Ectodermal cell (in vitro differentiated cells): Measurements from ENCODE around the gene SS18L1.

Experiments used
- H3K27ac ChIP-seq: 2 replicates; pipeline ENCODE4 v1.7.0; 2013; ENCODE audit warnings: mild to moderate bottlenecking, low read depth, low read length; ENCODE audit not compliant: insufficient read depth, poor library complexity, severe bottlenecking
- H3K27me3 ChIP-seq: 2 replicates; pipeline ENCODE4 v1.7.0; 2013; ENCODE audit warnings: mild to moderate bottlenecking, low read length; ENCODE audit not compliant: insufficient read depth, control insufficient read depth, poor library complexity, severe bottlenecking
- H3K36me3 ChIP-seq: one replicate; pipeline ENCODE4 v1.7.0; 2013; ENCODE audit warnings: low read length; ENCODE audit not compliant: control insufficient read depth, insufficient read depth
- H3K4me1 ChIP-seq: one replicate; pipeline ENCODE4 v1.7.0; 2013; ENCODE audit warnings: low read length; ENCODE audit not compliant: control insufficient read depth, insufficient read depth
- H3K4me3 ChIP-seq: 2 replicates; pipeline ENCODE4 v1.7.0; 2013; ENCODE audit warnings: low read depth, low read length, control low read depth; ENCODE audit not compliant: insufficient read depth
- H3K9me3 ChIP-seq: 2 replicates; pipeline ENCODE4 v1.7.0; 2013; ENCODE audit warnings: mild to moderate bottlenecking, low read length, moderate library complexity; ENCODE audit not compliant: control insufficient read depth
- WGBS, 2 experiments: methylation state at CpG; one replicate each; pipeline ENCODE4 v1.1.7; 2013; ENCODE audit warnings: missing lambda C conversion rate in 2 of 2; 5-methylcytosine and 5-hydroxymethylcytosine counted together

SS18L1 gene

GRCh38 chr20:62203378-62204030 is 59.9 kb downstream of the SS18L1 start:
- H3K27ac ChIP-seq: no peak overlapping the region
- no peak overlapping the region for H3K4me3 ChIP-seq
- H3K27me3 ChIP-seq: no peaks in the 10 kb centered on the region
- WGBS, 2 experiments: 89 to 93% methylated on average over 22 of the region's 22 CpGs
- peaks cover 9% of the 10 kb centered on the region for H3K36me3 ChIP-seq
- H3K4me1 ChIP-seq: no peaks in the 10 kb centered on the region
- no peaks in the 10 kb centered on the region for H3K9me3 ChIP-seq

DNA sequence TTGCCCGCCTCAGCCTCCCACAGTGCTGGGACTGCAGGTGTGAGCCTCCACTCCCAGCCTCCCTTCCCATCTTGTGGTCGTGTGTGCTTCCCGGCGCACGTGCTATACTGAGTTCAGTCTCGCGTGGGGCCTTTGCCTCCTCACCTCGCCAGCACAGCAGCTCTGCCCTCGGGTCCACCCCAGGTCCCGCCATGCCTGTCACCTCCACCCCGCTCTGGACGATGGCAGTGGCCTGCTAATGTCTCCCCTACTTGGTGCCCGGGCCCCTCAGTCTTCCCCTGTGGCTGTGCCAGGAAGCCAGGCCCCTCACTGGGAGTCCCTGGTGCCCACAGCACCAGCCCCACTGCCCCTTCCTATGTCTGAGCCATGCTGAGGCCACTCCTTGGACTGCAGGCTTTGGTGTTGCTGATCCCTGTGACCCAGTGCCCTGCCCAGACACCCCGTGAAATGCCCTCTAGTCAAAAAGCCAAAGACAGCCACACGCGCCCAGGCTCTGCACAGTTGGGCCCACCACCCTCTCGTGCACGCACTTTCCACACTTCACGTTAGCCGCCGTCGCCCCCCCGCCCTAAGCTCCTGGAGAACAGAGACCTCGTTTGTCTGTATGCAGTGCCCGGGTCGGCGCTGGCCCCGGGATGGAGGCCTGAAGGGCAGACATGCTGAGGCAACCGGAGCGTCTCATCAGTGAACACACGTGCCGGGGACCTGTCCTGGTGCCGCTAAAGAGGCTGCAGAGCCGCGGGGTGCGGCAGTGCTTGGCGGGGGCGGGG is 62.2 kb downstream of the SS18L1 start:
- 92 to 95% methylated on average over 38 of the region's 38 CpGs for WGBS, 2 experiments
- no peak overlapping the region for H3K27ac ChIP-seq
- H3K9me3 ChIP-seq: no peaks in the 10 kb centered on the region

DNA sequence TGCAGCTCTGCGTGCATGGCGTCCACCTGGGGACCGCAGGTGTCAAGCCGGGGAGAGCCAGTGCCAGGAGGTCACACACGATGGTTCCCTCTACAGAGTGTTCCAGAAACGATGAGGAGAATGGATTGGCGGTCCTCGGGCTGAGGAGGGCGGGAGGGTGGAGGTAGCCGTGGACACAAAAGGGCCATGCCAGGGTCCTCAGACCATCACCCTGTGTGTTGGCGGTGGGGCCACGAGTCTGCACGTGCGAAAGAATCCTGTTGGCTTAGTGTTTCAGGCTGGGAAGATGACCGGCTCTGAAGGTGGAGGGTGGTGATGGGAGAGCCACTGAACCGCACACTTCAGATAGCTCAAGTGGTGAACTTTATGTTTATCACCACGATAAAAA is 62.8 kb downstream of the SS18L1 start:
- no peaks in the 10 kb centered on the region for H3K36me3 ChIP-seq
- no peak overlapping the region for H3K27ac ChIP-seq
- H3K4me1 ChIP-seq: no peaks in the 10 kb centered on the region
- no peaks in the 10 kb centered on the region for H3K9me3 ChIP-seq
- no peaks in the 10 kb centered on the region for H3K27me3 ChIP-seq
- 89 to 90% methylated on average over 17 of the region's 17 CpGs for WGBS, 2 experiments
- H3K4me3 ChIP-seq: no peak overlapping the region

More for the DNA sequence above, 62.2 kb downstream of the SS18L1 start:
- Histone ChIP-seq H3K4me1 (no peaks in the 10 kb centered on the region), H3K4me3 (no peak overlapping the region), H3K36me3 (no peaks in the 10 kb centered on the region), H3K27me3 (no peaks in the 10 kb centered on the region)

DNA sequence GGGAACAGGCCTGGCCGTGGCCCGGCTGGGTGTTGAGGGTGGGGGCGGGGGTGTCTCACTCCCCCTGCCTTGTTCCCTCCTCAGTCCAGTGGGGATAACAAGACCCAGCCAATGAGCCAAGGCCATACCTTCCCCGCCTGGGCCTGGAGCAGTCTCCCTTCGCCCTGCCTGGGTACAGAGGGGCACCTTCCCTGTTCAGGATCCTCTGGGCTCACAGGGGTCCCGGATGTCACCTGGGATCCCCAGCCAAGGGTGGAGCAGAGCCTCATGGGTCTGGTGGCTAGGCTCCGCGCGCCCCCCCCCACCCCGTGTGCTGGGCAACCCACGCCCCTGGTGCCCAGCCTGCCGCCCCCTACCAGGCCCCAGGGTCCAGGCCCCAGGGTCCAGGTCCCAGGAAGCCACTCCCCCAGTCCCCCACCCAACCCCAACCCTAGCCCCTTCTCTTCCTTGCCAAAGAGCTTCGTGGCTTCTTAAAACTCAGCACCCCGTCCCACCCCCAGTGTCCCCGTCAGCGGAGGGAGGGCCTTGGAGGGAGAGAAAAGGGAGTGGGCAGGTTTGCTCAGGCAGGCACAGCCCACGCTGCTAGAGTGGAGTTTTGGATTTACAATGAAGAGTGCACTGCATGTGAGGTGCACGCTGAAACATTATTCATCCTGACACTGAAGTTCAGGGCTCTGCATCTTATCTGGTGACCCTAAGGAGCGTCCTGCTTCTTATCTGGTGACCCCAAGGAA is 64.7 kb downstream of the SS18L1 start:
- H3K27ac ChIP-seq: no peak overlapping the region
- H3K9me3 ChIP-seq: no peaks in the 10 kb centered on the region
- H3K36me3 ChIP-seq: no peaks in the 10 kb centered on the region
- 91 to 95% methylated on average over 17 to 19 of the region's 19 CpGs for WGBS, 2 experiments
- H3K4me1 ChIP-seq: peaks cover 8% of the 10 kb centered on the region
- no peak overlapping the region for H3K4me3 ChIP-seq
- no peaks in the 10 kb centered on the region for H3K27me3 ChIP-seq

DNA sequence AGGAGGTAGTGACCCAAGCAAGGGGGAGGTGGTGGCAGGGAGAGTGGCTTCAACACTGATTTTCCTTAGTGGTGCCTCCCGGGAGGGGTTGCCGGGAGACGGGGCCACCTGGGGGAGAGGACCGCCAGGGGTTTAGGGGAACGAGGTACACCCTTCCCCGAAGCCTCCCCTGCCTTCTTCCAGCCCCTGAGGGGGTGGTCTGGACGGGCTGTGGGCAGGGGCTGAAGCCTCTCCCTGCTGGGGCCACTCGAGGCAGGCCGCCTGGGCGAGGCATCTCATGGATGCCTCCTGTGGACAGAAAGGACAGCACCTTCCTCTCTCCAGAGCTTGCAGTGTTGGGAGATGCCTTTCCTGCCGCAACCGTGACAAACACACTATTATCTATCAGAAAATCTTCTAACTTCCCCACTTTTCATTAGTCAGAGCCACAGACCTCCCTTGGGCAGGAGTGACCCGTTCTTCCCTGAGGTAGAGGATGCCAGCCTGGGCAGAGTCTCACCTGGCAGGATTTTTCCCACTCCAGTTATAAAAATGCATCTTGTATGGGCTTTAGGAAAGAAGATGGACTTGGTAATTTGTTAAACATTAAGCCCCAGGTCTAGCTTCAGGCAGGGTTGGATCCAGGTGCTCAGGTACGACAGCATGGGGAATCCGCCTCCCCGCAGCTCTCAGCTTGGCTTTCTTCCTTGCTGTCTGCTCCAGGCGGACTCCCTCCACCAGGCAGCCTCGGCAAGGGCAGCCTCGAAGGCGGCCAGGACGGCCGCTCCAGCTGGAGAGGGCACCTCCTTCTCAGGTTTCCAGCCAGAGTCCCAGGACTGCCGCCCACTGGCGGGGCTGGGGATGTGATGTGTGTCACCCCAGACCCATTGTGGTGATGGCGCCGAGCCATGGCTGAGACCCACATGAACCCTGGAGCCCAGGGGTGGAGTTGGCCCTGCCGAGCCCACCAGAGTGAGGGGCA is 65.5 kb downstream of the SS18L1 start:
- H3K36me3 ChIP-seq: no peaks in the 10 kb centered on the region
- 63 to 64% methylated on average over 27 of the region's 27 CpGs for WGBS, 2 experiments
- H3K27ac ChIP-seq: no peak overlapping the region
- H3K4me1 ChIP-seq: peaks cover 8% of the 10 kb centered on the region
- H3K4me3 ChIP-seq: no peak overlapping the region
- no peaks in the 10 kb centered on the region for H3K27me3 ChIP-seq
- H3K9me3 ChIP-seq: no peaks in the 10 kb centered on the region

- WGBS, 2 experiments: 82 to 84% methylated on average over 17 of the region's 17 CpGs
- Histone ChIP-seq H3K27ac (no peak overlapping the region), H3K27me3 (peaks cover 8% of the 10 kb centered on the region), H3K4me3 (no peak overlapping the region), H3K9me3 (no peaks in the 10 kb centered on the region), H3K36me3 (no peaks in the 10 kb centered on the region), H3K4me1 (peaks cover 8% of the 10 kb centered on the region)
These were observed 66.4 kb downstream of the SS18L1 start for GRCh38 chr20:62209850-62210495.

- Histone ChIP-seq H3K27ac (no peak overlapping the region), H3K9me3 (no peaks in the 10 kb centered on the region), H3K27me3 (peaks cover 11% of the 10 kb centered on the region), H3K36me3 (no peaks in the 10 kb centered on the region), H3K4me1 (peaks cover 8% of the 10 kb centered on the region), H3K4me3 (no peak overlapping the region)
- 89 to 90% methylated on average over 21 of the region's 21 CpGs for WGBS, 2 experiments
These were observed 66.9 kb downstream of the SS18L1 start for GRCh38 chr20:62210496-62210855.

DNA sequence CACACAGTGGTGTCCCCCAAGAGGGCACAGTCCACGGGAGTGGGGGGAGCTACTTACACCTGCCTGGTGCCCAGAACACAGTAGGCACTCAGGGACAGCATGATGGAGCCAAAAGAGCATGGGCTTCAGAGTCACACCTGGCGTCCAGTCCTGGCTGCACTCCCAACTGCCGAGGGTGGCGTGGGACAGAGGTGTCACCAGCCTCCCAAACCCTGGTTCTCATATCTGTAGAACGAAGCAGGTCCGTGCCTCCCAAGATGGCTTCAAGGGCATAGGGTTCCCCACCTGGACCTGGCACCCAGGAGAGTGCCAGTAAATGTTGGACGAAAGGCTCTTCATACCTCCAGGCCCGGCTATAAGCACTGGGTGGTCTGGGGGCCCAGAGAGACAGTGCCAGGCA is 67.6 kb downstream of the SS18L1 start:
- H3K9me3 ChIP-seq: no peaks in the 10 kb centered on the region
- peaks cover 18% of the 10 kb centered on the region for H3K27me3 ChIP-seq
- WGBS, 2 experiments: 94% methylated on average over 8 of the region's 8 CpGs
- H3K4me1 ChIP-seq: peaks cover 8% of the 10 kb centered on the region
- no peaks in the 10 kb centered on the region for H3K36me3 ChIP-seq
- no peak overlapping the region for H3K27ac ChIP-seq
- H3K4me3 ChIP-seq: no peak overlapping the region

DNA sequence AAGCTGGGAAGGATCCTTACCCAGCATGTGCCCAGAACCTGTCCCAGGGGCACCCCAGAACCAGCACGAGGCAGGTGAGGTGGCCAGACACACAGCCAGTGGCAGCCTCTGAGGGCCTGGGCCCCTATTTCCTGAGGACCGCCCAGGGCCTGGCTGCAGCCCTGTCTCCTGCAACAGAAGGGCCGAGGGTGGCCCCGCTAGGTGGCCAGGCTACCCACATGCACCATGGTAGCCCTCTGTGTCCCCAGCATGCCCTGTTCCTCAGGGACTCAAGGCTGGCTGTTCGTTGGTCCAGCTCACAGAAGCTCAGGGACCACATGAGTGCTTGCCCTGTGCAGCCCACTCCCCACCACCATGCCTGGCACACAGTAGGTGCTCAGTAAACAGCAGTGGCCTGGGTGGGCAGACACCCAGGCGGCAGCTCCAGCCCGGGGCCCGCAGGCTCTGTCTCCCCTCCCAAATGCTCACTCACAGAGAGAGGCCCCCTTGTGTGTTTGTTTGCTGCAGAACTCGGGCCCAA is 68.3 kb downstream of the SS18L1 start:
- no peaks in the 10 kb centered on the region for H3K9me3 ChIP-seq
- peaks cover 24% of the 10 kb centered on the region for H3K27me3 ChIP-seq
- H3K4me3 ChIP-seq: no peak overlapping the region
- WGBS, 2 experiments: 81 to 82% methylated on average over 9 of the region's 9 CpGs
- H3K36me3 ChIP-seq: no peaks in the 10 kb centered on the region
- H3K27ac ChIP-seq: peak overlapping the region; percentile 3
- peaks cover 8% of the 10 kb centered on the region for H3K4me1 ChIP-seq
